GM23248 (cell line): ENCODE data around the gene PPHLN1.

Experiments
- EZH2 ChIP-seq: fragments of 200-600 bp; sonication (generic); IDR thresholded peaks from 2 replicates; pipeline ENCODE4 v1.6.1; 2018; ENCODE audit warnings: antibody characterized with exemption, mild to moderate bottlenecking; ENCODE audit not compliant: insufficient read depth, poor library complexity, severe bottlenecking
- EZH2phosphoT487 ChIP-seq: fragments of 200-600 bp; sonication (generic); IDR thresholded peaks from 2 replicates; pipeline ENCODE4 v1.6.1; 2018; ENCODE audit warnings: antibody characterized with exemption, moderate library complexity, mild to moderate bottlenecking, low read depth; ENCODE audit not compliant: insufficient read depth

GRCh38 chr12:42396473-42397259 is 70.7 kb downstream of the PPHLN1 start:
- TF ChIP-seq EZH2 = no peak
- TF ChIP-seq EZH2phosphoT487 = no peak
